ENCODE results near the gene SLC18A2.
A peak's percentile ranks its signal among the peaks of the same experiment; 100 is the strongest.

The SLC18A2 gene

DNA sequence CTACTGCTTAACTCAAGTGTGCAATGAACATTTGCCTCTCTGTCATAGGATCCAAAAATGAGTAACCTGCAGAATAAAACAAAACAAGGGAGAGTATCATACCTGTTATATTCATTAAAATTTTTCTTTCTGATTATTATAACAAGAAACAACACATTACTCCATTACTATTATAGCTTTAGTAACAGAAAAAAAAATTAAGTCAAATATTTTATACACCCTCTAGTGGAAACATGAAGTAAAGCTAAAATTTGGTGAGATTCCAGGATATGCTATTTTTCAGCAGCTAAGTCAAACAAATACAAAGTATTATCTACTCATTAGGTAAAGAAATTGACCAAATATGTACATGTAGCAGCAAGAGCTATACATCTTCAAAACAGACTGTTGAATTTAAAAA is 78.0 kb downstream of the SLC18A2 start:
- TF ChIP-seq, protein P1, sequence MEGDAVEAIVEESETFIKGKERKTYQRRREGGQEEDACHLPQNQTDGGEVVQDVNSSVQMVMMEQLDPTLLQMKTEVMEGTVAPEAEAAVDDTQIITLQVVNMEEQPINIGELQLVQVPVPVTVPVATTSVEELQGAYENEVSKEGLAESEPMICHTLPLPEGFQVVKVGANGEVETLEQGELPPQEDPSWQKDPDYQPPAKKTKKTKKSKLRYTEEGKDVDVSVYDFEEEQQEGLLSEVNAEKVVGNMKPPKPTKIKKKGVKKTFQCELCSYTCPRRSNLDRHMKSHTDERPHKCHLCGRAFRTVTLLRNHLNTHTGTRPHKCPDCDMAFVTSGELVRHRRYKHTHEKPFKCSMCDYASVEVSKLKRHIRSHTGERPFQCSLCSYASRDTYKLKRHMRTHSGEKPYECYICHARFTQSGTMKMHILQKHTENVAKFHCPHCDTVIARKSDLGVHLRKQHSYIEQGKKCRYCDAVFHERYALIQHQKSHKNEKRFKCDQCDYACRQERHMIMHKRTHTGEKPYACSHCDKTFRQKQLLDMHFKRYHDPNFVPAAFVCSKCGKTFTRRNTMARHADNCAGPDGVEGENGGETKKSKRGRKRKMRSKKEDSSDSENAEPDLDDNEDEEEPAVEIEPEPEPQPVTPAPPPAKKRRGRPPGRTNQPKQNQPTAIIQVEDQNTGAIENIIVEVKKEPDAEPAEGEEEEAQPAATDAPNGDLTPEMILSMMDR (IDR thresholded peaks at IDR 0.05; ENCODE audit: low read depth, low read length): peak; percentile 28
- peak; percentile 29 to 30 for DNase-seq (ENCODE audit: low read depth in 2 of 2)
- H3K4me3 ChIP-seq (replicated peaks in 1 of 2; ENCODE audit: low read depth in 2 of 2, low read length in 2 of 2): no peak overlapping the region

DNA sequence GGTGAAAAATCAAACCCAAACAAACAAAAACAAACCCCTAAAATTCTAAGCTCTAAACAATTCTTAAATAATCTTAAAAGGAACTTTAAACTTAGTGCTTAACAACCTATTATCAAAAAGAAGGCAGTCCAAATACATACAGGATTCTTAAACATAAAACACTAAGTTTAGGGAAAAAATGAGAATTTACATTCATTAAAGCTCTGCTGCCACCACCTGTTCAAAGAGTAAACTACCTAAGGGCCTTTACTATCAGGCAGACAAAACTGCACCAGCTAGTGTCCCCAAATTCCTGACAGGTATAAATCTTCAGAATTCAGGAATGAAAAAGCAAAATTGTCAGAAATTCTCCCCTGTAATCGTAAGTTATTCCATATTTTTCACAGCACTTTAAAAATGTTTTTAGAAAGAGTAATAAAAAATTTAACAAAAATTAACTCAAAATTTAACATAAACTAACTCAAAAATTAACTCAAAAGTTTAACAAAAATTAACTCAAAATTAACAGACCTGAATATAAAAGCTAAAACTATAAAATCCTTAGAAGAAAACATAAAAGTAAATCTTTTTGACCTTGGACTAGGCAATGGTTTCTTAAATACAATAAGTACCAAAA is 79.2 kb downstream of the SLC18A2 start:
- peak; percentile 42 to 52 for DNase-seq (ENCODE audit: low read depth in 2 of 2)
- H3K4me3 ChIP-seq (replicated peaks in 1 of 2; ENCODE audit: low read depth in 2 of 2, low read length in 2 of 2): no peak overlapping the region
- TF ChIP-seq, protein P1 (IDR thresholded peaks at IDR 0.05; ENCODE audit: low read depth, low read length): peak; percentile 52

DNA sequence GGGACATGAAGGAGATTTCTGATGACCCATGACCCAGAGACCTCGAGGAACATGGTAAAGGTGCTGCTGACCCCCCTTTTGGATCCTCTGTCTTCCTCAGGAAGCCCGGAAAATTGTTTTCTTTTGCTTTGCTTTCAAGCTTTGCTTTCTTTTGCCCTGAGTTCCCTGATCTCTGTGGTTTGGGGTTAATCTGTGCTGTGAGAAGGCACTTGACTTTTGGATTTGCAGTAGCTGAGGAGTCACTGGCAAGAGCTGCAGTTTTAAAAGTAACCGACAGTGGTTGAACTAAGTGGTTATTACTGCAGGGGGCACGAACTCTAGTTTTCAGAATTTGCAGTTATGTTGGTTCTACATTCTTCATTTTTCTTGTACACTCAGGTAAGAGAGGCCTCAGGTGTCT is 81.3 kb downstream of the SLC18A2 start:
- no peak overlapping the region for H3K4me3 ChIP-seq (replicated peaks in 1 of 2; ENCODE audit: low read depth in 2 of 2, low read length in 2 of 2)
- TF ChIP-seq, protein P1 (IDR thresholded peaks at IDR 0.05; ENCODE audit: low read depth, low read length): no peak
- peak in 1 of 2 donors; percentile 6 for DNase-seq (ENCODE audit: low read depth in 2 of 2)

DNA sequence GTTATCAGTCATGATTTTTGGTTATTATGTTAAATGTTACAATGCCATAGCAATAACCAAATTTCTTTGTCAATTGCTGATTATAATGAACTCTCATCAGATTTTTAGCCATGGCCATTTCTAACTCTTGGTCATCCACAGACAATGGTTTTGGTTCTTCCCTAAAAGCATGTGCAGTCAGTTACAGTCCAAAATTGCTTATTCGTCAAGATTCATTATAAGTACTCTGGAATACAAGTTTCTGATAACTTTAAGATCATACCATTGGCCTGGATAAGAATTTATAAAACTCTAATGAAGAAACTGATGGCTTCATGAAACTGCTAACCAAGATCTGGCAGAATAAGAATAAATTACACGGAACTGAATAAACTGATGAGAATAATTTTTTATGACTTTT is 83.5 kb downstream of the SLC18A2 start:
- DNase-seq (ENCODE audit: low read depth in 2 of 2): no peak
- H3K4me3 ChIP-seq (replicated peaks in 1 of 2; ENCODE audit: low read depth in 2 of 2, low read length in 2 of 2): no peak overlapping the region
- TF ChIP-seq, protein P1 (IDR thresholded peaks at IDR 0.05; ENCODE audit: low read depth, low read length): no peak

DNA sequence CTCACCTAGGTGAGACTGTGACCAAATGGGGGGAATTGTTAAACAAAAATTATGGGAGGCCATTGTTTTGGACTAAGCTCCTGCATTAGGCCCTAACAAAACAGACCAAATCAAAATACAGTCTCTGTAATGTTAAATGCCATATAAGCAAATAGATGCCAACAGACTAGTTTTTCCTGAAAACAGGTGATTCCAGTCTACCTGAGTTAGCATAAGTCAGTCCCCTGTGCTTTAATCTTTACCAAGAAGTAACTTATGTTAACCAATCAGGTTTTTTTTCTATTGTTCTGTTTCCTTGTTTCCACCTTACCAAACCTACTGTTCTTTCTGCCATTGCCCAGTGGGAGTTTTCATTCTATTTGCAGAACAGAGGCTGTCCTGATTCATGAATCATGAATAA is 86.3 kb downstream of the SLC18A2 start:
- TF ChIP-seq, protein P1 (IDR thresholded peaks at IDR 0.05; ENCODE audit: low read depth, low read length): no peak
- DNase-seq (ENCODE audit: low read depth in 2 of 2): no peak
- no peak overlapping the region for H3K4me3 ChIP-seq (replicated peaks in 1 of 2; ENCODE audit: low read depth in 2 of 2, low read length in 2 of 2)

Measured in cardiac fibroblast (primary cell).